GM12878 (cell line): ENCODE results near the gene OR10H2. TPM values are rescaled to one million over a fixed set of nuclear protein-coding genes. Genes with fewer than 3 reads are reported as not detected.
"Not testable (repeated sequence)": the region's sequence is repeated elsewhere in the genome, so short reads cannot be mapped to it uniquely, and the experiment has no call there.

ENCODE experiments used
- ATAC-seq: fragments of 200-7000 bp; cut with Tn5 transposase; 3 replicates; pipeline ENCODE4 v1.9.1; 2020; ENCODE audit warnings: mild to moderate bottlenecking, moderate library complexity
- BruUV-seq: library from RNA; stranded (reverse); fragments of 400-500 nt; replicated peaks from 2 replicates; lab custom pipeline; 2021; lab: Mats Ljungman, UMichigan
- CTCF ChIA-PET: fragments of 300-600 bp; sonication (Branson Sonifier 250); formaldehyde crosslinking; extraction: SDS; loops from one replicate; lab custom pipeline; 2021; ENCODE audit warnings: inconsistent platforms; lab: Yijun Ruan, JAX
- POLR2A ChIA-PET: fragments of 350-600 bp; formaldehyde crosslinking; extraction: SDS; loops from one replicate; lab custom pipeline; 2021; ENCODE audit warnings: inconsistent platforms; lab: Charles Lee
- RAD21 ChIA-PET: fragments of 300-600 bp; sonication (Branson Sonifier 250); formaldehyde crosslinking; loops from one replicate; lab custom pipeline; 2023; ENCODE audit warnings: antibody characterized with exemption; ENCODE audit not compliant: unreplicated experiment; lab: Charles Lee
- SMC1A ChIA-PET: fragments of 300-600 bp; sonication (Branson Sonifier 250); formaldehyde crosslinking; loops from one replicate; lab custom pipeline; 2023; ENCODE audit not compliant: unreplicated experiment, uncharacterized antibody; lab: Charles Lee
- DNase-seq: peaks from one replicate; pipeline ENCODE4 v3.0.0-alpha.2; 2011; ENCODE audit warnings: low read depth, low spot score
- FAIRE-seq: peaks from 3 replicates; lab custom pipeline; 2011; peaks lifted over from hg19 to GRCh38; lab: Jason Lieb, UNC
- H2AFZ ChIP-seq: 2 replicates; pipeline ENCODE4 v1.6.0; 2011; ENCODE audit warnings: low read depth, low read length, control low read depth; ENCODE audit not compliant: control insufficient read depth
- H3K27ac ChIP-seq: 2 replicates; pipeline ENCODE4 v1.5.1; 2011; ENCODE audit warnings: control low read depth; ENCODE audit not compliant: control insufficient read depth, insufficient read depth
- H3K27me3 ChIP-seq, 2 experiments: replicated peaks in 1 of 2; 2 replicates each; pipeline versions ENCODE4 v1.6.0 to v1.6.1; 2011; ENCODE audit warnings: low read length in 1 of 2; ENCODE audit not compliant: control insufficient read depth in 2 of 2, insufficient read depth in 2 of 2
- H3K36me3 ChIP-seq, 2 experiments: 2 replicates each; pipeline ENCODE4 v1.5.1; 2011; ENCODE audit warnings: low read length in 1 of 2; ENCODE audit not compliant: control insufficient read depth in 2 of 2, insufficient read depth in 2 of 2
- H3K4me1 ChIP-seq: 2 replicates; pipeline ENCODE4 v1.6.1; 2011; ENCODE audit warnings: mild to moderate bottlenecking, low read length, moderate library complexity, mixed read lengths; ENCODE audit not compliant: control insufficient read depth, insufficient read depth
- H3K4me2 ChIP-seq: 2 replicates; pipeline ENCODE4 v1.6.0; 2011; ENCODE audit warnings: control low read depth; ENCODE audit not compliant: control insufficient read depth, insufficient read depth
- H3K4me3 ChIP-seq: fragments of 200-600 bp; sonication (generic); 2 replicates; pipeline ENCODE4 v1.5.1; 2016
- H3K79me2 ChIP-seq: 2 replicates; pipeline ENCODE4 v1.6.0; 2011; ENCODE audit warnings: low read length; ENCODE audit not compliant: control insufficient read depth, insufficient read depth
- H3K9ac ChIP-seq: 2 replicates; pipeline ENCODE4 v1.8.0; 2011; ENCODE audit warnings: low read length, control low read depth, mixed read lengths; ENCODE audit not compliant: control insufficient read depth, insufficient read depth
- H3K9me3 ChIP-seq: replicated peaks from 3 replicates; pipeline ENCODE4 v1.5.1; 2011; ENCODE audit warnings: mild to moderate bottlenecking, low read length; ENCODE audit not compliant: control insufficient read depth, insufficient read depth
- H4K20me1 ChIP-seq: 2 replicates; pipeline ENCODE4 v1.6.0; 2011; ENCODE audit not compliant: control insufficient read depth, insufficient read depth
- BHLHE40 ChIP-seq, 2 experiments: fragments of 450-650 bp in 1 of 2; IDR thresholded peaks; 2 replicates each; pipeline ENCODE4 v1.6.1; 2011 to 2017; ENCODE audit warnings: low read depth in 2 of 2, borderline replicate concordance in 1 of 2, improper control_type of control experiment in 1 of 2, low read length in 1 of 2, mild to moderate bottlenecking in 1 of 2
- CHD1 ChIP-seq: IDR thresholded peaks from 2 replicates; pipeline ENCODE4 v1.6.1; 2012; ENCODE audit warnings: low read depth, low read length, improper control_type of control experiment
- CHD4 ChIP-seq: fragments of 200-600 bp; sonication (generic); IDR thresholded peaks from 2 replicates; pipeline ENCODE4 v1.6.1; 2016; ENCODE audit warnings: mild to moderate bottlenecking
- CREM ChIP-seq: IDR thresholded peaks from 2 replicates; pipeline ENCODE4 v1.6.1; 2014; ENCODE audit warnings: antibody characterized with exemption, low read depth
- LARP7 ChIP-seq: fragments of 450-650 bp; IDR thresholded peaks from 2 replicates; pipeline ENCODE4 v1.6.1; 2017; ENCODE audit warnings: mild to moderate bottlenecking
- MAX ChIP-seq: IDR thresholded peaks from 2 replicates; pipeline ENCODE4 v1.6.1; 2012; ENCODE audit warnings: low read depth, low read length, improper control_type of control experiment
- SREBF2 ChIP-seq: IDR thresholded peaks from 2 replicates; pipeline ENCODE4 v1.6.1; 2012; ENCODE audit warnings: mild to moderate bottlenecking, low read length
- SRF ChIP-seq, 2 experiments: IDR thresholded peaks; 2 replicates each; pipeline ENCODE4 v1.6.1; 2011; ENCODE audit warnings: low read depth in 2 of 2, low read length in 2 of 2, mild to moderate bottlenecking in 1 of 2, moderate library complexity in 1 of 2
- USF2 ChIP-seq: IDR thresholded peaks from 2 replicates; pipeline ENCODE4 v1.6.1; 2011; ENCODE audit warnings: low read depth, low read length, improper control_type of control experiment, borderline replicate concordance
- YBX1 ChIP-seq: fragments of 450-650 bp; IDR thresholded peaks from 2 replicates; pipeline ENCODE4 v1.6.1; 2016; ENCODE audit warnings: antibody characterized with exemption
- ZBTB4 ChIP-seq: fragments of 450-650 bp; formaldehyde crosslinking; IDR thresholded peaks from 2 replicates; pipeline ENCODE4 v1.4.0; 2022; ENCODE audit warnings: mild to moderate bottlenecking, moderate library complexity
- WGBS: methylation state at CpG from one replicate; pipeline ENCODE4 v1.1.6; 2016; ENCODE audit warnings: low lambda C conversion rate; ENCODE audit not compliant: insufficient replicate concordance, insufficient coverage; ENCODE audit errors: missing lambda C conversion rate; 5-methylcytosine and 5-hydroxymethylcytosine counted together
- in situ Hi-C: fragments of 300-500 bp; cut with MboI; formaldehyde crosslinking; loops from 9 replicates; pipeline ENCODE4 v1.14.3; 2018; ENCODE audit warnings: mixed read lengths
- intact Hi-C: fragments of 100-400 bp; cut with micrococcal nuclease; formaldehyde crosslinking; loops from one replicate; pipeline ENCODE4 v1.14.2; 2022; ENCODE audit not compliant: unreplicated experiment
- polyA plus RNA-seq, 11 experiments: library from polyadenylated mRNA; depleted of rRNA in 4 of 11; unstranded in 6 of 11; stranded (reverse) in 5 of 11; fragments of >200 nt; fragmentation: Nextera tagmentation in 4 of 11; fragmentation: Illumina TruSeq in 1 of 11; extraction: Ambion mirVana in 4 of 11; extraction: Trizol in 1 of 11; gene quantifications; 1 replicate in 1 of 11; 2 replicates in 10 of 11; pipeline versions ENCODE4 v1.2.1 to v1.2.3, GENCODE V29; 2011 to 2016; ENCODE audit warnings: inconsistent platforms in 2 of 11, missing spikeins in 2 of 11, low read depth in 1 of 11
- total RNA-seq, 4 experiments: library from RNA; depleted of rRNA in 3 of 4; stranded (reverse); fragments of >200 nt in 3 of 4; fragmentation: Illumina TruSeq in 1 of 4; extraction: Trizol in 1 of 4; gene quantifications; 2 replicates each; pipeline versions ENCODE4 v1.2.1 to v1.2.3, GENCODE V29; 2013 to 2021

OR10H2 gene
- total and polyA plus RNA-seq, 10 of the 15 experiments (the other 5 are each of a cell fraction or from before 2014, with no cell fraction given): not detected

GRCh38 chr19:15679089-15679488 lies 48.7 kb upstream of the OR10H2 start (continued):
- no peak for TF ChIP-seq SRF (IDR thresholded peaks at IDR 0.05; ENCODE audit: low read depth in 2 of 2, low read length in 2 of 2)
- no peak for TF ChIP-seq BHLHE40 (IDR thresholded peaks at IDR 0.05; ENCODE audit: borderline replicate concordance in 1 of 2, low read depth in 2 of 2, low read length in 1 of 2)

GRCh38 chr19:15679865-15680264 lies 48.0 kb upstream of the OR10H2 start:
- H3K9ac ChIP-seq, H4K20me1 ChIP-seq, H3K79me2 ChIP-seq, H3K4me3 ChIP-seq, H3K36me3 ChIP-seq, FAIRE-seq, H3K4me1 ChIP-seq, ATAC-seq, POLR2A ChIA-PET, SMC1A ChIA-PET, in situ Hi-C loops, CTCF ChIA-PET, DNase-seq, H3K27me3 ChIP-seq, BruUV-seq, RAD21 ChIA-PET, H3K9me3 ChIP-seq, H2AFZ ChIP-seq, H3K27ac ChIP-seq, H3K4me2 ChIP-seq: not testable (repeated sequence)
- intact Hi-C loops: loop anchor here (5.0 kb wide), 1 partner anchor 97 kb away; no protein-coding TSS in a partner anchor
- 0% methylated on average over 4 of the region's 4 CpGs for WGBS

- Histone ChIP-seq H3K79me2 (no peaks in the 10 kb centered on the region), H4K20me1 (no peaks in the 10 kb centered on the region), H3K4me2 (no peak overlapping the region), H3K4me1 (no peaks in the 10 kb centered on the region), H3K27ac (no peak overlapping the region), H3K9me3 (no peaks in the 10 kb centered on the region), H3K4me3 (no peak overlapping the region), H3K9ac (no peak overlapping the region), H3K36me3 (no peaks in the 10 kb centered on the region), H3K27me3 (no peaks in the 10 kb centered on the region), H2AFZ (no peak overlapping the region)
- intact Hi-C loops: no loop called here
- CTCF ChIA-PET: no interaction called here
- 0% methylated on average over 8 of the region's 8 CpGs for WGBS
- no peak for FAIRE-seq
- no TSS peak for BruUV-seq
- in situ Hi-C loops: no loop called here
- no peak for DNase-seq
- ATAC-seq: no peak
- RAD21 ChIA-PET: no interaction called here
- SMC1A ChIA-PET: no interaction called here
- POLR2A ChIA-PET: no interaction called here
- TF ChIP-seq CHD4 (no peak), LARP7 (no peak), SREBF2 (no peak), USF2 (no peak), CHD1 (no peak), MAX (no peak), CREM (no peak), YBX1 (no peak), ZBTB4 (CRISPR knock-in tag) (no peak)
Measured at GRCh38 chr19:15680478-15681322, 47.1 kb upstream of the OR10H2 start.
